A172 (cell line): ENCODE data around the gene SLC35D2. TPM values are rescaled to one million over a fixed set of nuclear protein-coding genes. Genes with fewer than 3 reads are reported as not detected.
"Not testable (repeated sequence)": the region's sequence is repeated elsewhere in the genome, so short reads cannot be mapped to it uniquely, and the experiment has no call there.

ENCODE experiments used
- DNase-seq: peaks from one replicate; pipeline ENCODE4 v3.0.0-alpha.2; 2015; ENCODE audit warnings: low spot score
- total RNA-seq: library from RNA; depleted of rRNA; stranded (reverse); fragments of >200 nt; shearing (Covaris generic); gene quantifications from 2 replicates; pipeline ENCODE4 v1.2.3, GENCODE V29; 2014

SLC35D2 gene
- total RNA-seq, 1 experiment from 2014 or later, result 47.9 TPM

DNA sequence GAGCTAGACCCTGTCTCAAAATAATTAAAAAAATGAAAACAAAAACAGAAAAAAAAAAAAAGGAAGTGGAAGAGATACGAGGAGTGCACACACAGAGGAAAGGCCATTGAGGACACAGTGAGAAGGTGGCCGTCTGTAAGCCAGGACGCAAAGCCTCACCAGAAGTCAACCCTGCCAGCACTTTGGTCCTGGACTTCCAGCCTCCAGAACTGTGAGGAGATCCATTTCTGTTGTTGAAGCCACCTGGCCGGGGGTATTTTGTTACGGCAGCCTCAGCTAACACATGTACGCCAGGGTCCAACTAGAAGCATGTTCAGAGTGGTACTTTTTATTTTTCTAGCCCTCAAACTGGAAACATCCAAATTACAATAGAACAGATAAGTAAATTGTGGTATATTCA, 21.8 kb downstream of the SLC35D2 start:
- DNase-seq, result no peak

DNA sequence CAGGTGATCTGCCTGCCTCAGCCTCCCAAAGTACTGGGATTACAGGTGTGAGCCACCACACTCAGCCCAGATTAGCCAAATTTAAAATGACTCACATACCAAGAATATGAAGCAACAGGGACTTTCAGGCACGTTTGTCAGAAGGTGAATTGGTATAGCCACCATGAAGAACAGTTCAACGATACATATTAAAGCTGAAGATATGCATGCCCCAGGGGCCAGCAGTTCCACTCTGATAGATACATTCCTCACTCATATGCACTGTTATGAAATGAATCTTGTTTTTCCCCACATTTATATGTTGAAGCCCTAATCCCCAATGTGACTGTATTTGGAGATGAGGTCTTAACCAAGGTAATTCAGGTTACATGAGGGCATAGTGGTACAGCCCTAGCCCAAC, 22.5 kb downstream of the SLC35D2 start:
- DNase-seq, result no peak

GRCh38 chr9:96360523-96360922, 23.0 kb downstream of the SLC35D2 start:
- DNase-seq, result not testable (repeated sequence)

- DNase-seq, result no peak
Observed at GRCh38 chr9:96350866-96351265, 32.6 kb downstream of the SLC35D2 start.

DNA sequence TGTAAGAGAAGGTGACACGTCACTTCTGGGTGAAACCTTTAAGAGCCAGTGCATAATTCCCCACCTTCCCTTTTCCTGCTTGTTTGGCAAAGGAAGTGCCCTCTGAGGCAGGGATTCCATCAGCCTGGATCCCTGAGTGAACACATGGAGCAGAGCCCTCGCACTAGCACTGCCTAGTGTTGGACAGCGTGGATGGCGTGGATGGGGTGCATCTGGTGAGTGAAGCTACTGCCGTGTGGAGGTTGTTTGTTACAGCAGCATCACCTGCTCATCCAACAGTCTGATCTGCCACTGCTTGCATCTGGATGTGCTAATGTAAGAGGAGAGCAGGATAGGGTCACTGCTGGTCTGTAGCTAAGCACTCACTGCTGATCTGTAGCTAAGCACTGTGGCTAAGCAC, 35.2 kb downstream of the SLC35D2 start:
- no peak for DNase-seq

DNA sequence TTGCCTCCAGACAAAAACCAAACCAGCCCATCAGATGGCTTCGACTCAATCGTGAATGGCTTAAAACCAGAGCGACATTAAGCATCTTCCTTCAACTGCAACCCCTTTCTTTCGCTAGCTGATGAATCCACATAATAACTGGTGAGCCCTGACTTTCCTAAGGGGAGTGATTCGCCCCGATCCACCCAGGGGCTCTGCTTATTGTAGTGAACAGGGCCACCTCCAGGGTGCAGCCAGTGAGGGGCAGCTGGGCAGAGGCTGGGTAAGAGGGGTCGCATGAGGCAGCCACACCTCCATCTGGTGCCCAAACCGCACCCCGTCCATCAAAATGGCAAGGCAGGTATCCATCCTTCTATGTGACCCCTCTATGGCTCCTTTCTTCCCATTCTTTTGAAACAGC, 38.0 kb downstream of the SLC35D2 start:
- no peak for DNase-seq

- DNase-seq, result peak; percentile 93
Observed at GRCh38 chr9:96344458-96345180, 38.9 kb downstream of the SLC35D2 start.

GRCh38 chr9:96343515-96344360, 39.8 kb downstream of the SLC35D2 start:
- no peak for DNase-seq

DNA sequence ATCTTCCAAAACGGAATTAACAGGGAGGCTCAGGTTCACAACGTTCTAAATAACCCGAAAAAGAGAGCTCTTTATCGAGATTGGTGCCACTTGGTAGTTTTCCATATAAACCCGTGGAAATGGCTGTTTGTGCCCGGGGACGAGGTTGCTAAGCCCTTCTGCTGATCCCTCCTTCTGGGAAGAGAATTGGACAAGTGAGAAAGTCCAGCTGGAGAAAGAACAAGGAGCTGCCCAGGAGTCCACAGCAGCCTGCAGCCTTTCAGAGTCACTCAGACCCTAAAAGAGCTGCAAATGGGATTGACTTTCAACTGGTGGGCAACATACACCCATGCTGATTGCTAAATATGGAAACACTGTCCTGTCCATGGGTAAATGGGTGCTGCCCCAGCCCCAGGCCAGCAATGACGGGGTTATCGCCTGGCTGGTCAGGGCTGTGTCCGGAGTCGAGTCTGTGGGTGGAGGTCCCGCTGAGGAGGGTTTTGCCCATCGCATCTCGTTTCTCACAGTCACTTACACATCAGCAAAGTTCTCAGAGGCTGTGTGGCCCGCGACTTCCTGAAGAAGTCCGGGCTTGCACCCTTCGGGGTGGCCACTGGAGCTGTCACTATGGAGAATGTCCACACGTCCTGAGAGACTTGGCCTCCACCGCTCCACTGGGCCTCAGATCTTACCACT, 40.8 kb downstream of the SLC35D2 start:
- DNase-seq, result no peak

DNA sequence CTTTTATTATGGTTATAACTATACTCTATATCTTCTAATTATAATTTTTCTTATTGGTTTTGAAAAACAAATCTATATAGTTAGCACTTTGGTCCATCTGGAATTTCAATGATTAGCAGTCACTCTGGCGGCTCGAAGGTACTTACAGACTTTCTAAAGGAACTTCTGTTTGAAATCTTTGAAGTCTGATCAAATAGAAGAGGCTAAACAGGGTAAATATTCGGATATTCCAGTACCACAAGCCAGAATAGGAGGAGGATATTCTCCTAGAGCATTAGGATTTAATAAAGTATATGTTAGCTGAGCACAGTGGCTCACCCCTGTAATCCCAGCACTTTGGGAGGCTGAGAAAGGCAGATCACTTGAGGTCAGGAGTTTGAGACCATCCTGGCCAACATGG, 42.8 kb downstream of the SLC35D2 start:
- no peak for DNase-seq

DNA sequence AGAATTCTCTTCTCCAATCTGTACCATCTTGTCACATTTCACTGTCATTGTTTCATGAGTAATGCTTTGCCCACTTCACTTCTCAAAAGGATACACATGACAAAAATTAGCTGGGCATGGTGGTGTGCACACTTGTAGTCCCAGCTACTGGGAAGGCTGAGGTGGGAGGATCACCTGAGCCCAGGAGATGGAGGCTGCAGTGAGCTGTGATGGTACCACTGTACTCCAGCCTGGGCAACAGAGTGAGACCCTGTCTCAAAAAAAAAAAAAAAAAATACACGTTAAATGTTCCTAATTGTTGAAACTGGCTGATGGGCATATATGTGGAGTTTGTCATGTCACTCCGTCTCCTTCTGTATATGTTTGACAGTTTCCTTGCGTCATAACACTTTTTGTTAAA, 45.2 kb downstream of the SLC35D2 start:
- no peak for DNase-seq

DNA sequence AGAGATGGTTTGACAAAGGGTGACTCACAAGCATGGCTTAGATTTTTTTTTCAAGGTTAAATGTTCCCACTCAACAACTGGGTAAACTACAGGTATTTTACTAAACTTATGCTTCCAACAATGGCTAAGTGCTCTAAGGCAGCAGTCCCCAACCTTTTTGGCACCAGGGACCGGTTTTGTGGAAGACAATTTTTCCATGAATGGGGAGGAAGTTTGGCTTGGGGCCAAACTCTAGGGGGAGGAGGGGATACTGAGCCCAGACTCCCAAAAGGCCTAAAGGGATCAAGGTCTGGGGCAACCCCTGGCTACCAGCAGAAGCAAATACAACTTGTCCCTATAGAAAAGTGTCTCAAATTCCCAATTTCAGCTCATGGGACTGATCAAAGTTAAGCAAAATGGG, 49.6 kb downstream of the SLC35D2 start:
- no peak for DNase-seq

DNA sequence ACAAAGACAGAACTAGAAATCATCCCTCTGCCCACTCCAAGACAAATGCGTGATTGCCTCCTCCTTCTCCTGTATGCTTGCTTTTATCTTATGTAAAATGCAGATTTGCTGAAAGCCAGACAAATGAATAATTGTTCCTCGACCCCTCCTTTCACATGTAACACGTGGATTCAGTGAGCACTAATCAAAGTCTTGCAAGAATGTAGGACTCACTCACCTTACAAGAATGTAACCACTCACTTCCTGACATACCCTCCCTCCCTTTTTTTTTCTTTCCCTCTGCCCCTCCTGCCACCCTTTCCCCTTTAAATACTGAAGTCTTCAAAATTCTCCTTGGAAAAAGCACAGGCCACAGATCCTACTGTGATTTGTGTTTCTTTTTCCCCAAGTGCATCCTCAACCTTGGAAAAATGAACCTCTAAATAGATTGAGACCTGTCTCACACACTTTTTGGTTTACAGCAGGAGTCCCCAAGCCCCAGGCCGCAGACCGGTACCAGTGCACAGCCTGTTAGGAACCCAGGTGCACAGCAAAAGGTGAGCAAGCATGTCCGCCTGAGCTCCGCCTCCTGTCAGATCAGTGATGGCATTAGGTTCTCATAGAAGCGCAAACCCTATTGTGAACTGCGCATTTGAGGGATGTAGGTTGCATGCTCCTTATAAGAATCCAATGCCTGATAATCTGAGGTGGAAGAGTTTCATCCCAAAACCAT, 52.1 kb downstream of the SLC35D2 start:
- peak; percentile 79 for DNase-seq

DNA sequence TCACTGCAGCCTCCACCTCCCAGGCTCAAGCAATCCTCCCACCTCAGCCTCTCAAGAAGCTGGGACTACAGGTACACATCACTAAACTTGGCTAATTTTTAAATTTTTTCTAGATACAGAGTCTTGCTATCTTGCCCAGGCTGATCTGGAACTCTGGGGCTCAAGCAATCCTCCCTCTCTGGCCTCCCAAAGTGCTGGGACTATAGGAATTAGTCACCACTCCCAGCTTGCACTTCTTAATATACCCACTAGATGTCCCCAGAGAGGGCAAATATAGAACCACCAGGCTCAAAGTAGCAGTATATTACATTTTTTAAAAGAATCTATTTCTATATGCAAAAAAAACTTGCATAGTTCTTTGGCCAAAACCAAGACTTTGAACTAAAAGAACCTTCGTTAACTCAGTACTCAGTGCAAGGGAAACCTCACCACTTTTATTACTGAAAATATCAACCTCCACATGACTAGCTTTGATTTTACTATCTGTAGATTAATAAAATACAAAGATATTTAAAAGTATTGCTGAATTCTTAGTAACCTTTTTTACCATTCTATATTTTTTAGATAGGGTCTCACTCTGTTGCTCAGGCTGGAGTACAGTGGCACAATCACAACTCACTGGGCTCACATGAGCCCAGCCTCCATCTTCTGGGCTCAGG, 55.7 kb downstream of the SLC35D2 start:
- DNase-seq, result peak; percentile 81

DNA sequence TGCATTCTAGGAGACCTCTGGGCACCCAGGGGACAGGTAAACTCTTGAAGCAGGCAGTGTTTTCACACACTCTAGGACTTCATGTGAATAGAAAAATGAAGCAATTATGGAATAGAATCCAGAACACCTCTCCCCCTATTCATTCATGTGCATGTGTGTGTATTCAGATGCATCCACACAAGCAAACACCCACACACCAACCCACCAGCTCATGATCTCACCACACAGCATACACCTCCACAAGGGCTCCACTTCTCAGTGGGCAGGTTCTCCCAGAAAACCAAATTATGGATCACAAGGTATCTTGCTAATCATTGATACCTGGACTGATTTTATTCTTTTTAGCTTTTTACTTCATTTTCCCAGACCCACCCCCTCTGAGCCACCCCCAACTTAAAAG, 60.3 kb downstream of the SLC35D2 start:
- DNase-seq, result no peak

- DNase-seq, result not testable (repeated sequence)
Observed at GRCh38 chr9:96322736-96323135, 60.8 kb downstream of the SLC35D2 start.

DNA sequence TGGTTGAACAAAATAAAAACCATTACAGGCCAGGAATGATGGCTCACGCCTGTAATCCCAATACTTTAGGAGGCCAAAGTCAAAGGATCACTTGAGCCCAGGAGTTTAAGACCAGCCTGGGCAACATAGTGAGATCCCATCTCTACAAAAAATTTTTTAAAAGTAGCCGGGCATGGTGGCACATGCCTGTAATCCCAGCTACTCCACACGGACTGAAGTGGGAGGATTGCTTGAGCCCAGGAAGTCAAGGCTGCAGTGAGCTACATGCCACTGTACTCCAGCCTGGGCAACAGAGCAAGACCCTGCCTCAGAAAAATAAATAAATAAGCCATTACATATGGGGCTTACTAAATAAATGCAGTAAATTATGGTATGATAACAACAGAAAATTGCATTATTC, 61.3 kb downstream of the SLC35D2 start:
- DNase-seq, result not testable (repeated sequence)

- no peak for DNase-seq
Observed at GRCh38 chr9:96321515-96321914, 62.0 kb downstream of the SLC35D2 start.

GRCh38 chr9:96320749-96321280, 62.7 kb downstream of the SLC35D2 start:
- DNase-seq, result no peak

GRCh38 chr9:96318921-96319565, 64.5 kb downstream of the SLC35D2 start:
- no peak for DNase-seq
